ENCODE results near the gene NPHP4. TPM values are rescaled to one million over a fixed set of nuclear protein-coding genes. Genes with fewer than 3 reads are reported as not detected.

The NPHP4 gene
- total RNA-seq, 4 donors from 2014 or later, result 6.7 to 19.9 (median 10.5) TPM

DNA sequence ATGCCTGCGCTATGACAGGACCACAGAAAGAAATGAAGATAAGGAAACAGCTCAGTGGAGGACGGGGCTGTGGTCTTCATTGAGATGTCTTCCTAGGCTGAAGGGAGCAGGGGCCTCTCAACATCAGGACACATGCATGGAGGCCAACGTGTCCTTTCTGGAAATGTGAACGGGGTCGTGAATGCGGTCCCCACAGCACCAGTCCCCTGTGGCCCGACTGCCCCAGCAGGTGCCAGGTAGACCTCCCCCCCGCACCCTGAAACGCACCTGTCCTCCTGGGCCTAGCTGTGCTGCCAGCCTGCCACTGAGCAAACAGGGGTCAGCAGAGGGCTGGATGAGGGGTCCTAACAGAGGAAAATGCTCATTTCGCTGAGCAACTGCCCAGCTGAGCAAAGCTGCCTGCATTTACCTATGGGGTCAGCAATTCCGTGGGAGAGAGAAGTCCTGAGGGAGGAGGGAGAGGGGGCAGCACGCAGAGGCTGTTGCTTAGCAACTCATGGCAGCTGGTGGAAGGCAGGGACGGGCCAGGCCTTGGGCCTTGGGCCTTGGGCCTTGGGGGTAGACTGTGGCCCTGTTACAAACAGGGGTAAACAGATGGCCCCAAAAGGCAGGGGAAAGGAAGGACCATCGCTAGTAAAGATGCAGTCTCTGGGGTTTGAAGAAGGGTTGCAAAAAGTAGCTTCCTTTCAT is 77.4 kb downstream of the NPHP4 start:
- WGBS, 2 donors (ENCODE audit: low coverage in 1 of 2), result 89 to 93% methylated on average over 4 to 14 of the region's 14 CpGs
- TF ChIP-seq, protein P1, sequence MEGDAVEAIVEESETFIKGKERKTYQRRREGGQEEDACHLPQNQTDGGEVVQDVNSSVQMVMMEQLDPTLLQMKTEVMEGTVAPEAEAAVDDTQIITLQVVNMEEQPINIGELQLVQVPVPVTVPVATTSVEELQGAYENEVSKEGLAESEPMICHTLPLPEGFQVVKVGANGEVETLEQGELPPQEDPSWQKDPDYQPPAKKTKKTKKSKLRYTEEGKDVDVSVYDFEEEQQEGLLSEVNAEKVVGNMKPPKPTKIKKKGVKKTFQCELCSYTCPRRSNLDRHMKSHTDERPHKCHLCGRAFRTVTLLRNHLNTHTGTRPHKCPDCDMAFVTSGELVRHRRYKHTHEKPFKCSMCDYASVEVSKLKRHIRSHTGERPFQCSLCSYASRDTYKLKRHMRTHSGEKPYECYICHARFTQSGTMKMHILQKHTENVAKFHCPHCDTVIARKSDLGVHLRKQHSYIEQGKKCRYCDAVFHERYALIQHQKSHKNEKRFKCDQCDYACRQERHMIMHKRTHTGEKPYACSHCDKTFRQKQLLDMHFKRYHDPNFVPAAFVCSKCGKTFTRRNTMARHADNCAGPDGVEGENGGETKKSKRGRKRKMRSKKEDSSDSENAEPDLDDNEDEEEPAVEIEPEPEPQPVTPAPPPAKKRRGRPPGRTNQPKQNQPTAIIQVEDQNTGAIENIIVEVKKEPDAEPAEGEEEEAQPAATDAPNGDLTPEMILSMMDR (IDR thresholded peaks at IDR 0.05), result no peak
- no peak for TF ChIP-seq POLR2AphosphoS5 (IDR thresholded peaks at IDR 0.05)
- TF ChIP-seq EP300 (IDR thresholded peaks at IDR 0.05; ENCODE audit: low read depth), result no peak
- no peak for TF ChIP-seq POLR2A (IDR thresholded peaks at IDR 0.05)
- no peak for DNase-seq
- Histone ChIP-seq H3K36me3 (no peaks in the 10 kb centered on the region), H3K27ac (no peak overlapping the region), H3K27me3 (no peaks in the 10 kb centered on the region), H3K4me1 (no peaks in the 10 kb centered on the region), H3K9me3 (no peaks in the 10 kb centered on the region), H3K4me3 (no peak overlapping the region)
- intact Hi-C loops (cut with DNase I; ENCODE audit: low total_unique reads) (no loop called here), in situ Hi-C loops (cut with MboI; ENCODE audit: low pct_ligation_motif_present in 1 of 4, low pct_unique_long_range_greater_than_20kb in 1 of 4, low sequenced_read_pairs in 3 of 4) (no loop called here)

DNA sequence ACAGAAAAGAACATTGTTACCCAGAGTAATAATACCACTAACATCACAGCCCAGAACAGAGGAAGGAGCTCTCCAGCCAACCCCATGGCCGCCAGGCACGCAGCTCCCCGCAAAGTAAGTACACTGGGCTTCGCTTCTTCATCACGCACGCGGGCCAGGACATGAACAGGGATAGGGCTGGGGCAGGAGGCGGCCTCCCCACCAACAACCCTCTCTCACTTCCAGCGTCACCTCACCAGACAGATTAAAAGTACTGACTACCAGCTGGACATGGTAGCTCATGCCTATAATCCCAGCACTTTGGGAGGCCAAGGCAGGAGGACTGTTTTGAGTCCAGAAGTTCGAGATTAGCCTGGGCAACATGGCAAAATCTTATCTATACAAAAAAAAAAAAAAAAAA is 78.3 kb downstream of the NPHP4 start:
- no peak overlapping the region for H3K4me3 ChIP-seq
- H3K9me3 ChIP-seq, result no peaks in the 10 kb centered on the region
- no peak for DNase-seq
- no peaks in the 10 kb centered on the region for H3K36me3 ChIP-seq
- WGBS, 2 donors (ENCODE audit: low coverage in 1 of 2), result 96% methylated on average over 10 of the region's 10 CpGs; no CpG with 5 or more reads in 1 of the 2 donors
- intact Hi-C loops (cut with DNase I; ENCODE audit: low total_unique reads) (no loop called here), in situ Hi-C loops (cut with MboI; ENCODE audit: low pct_ligation_motif_present in 1 of 4, low pct_unique_long_range_greater_than_20kb in 1 of 4, low sequenced_read_pairs in 3 of 4) (no loop called here)
- H3K27me3 ChIP-seq, result no peaks in the 10 kb centered on the region
- no peak overlapping the region for H3K27ac ChIP-seq
- TF ChIP-seq POLR2A (IDR thresholded peaks at IDR 0.05) (no peak), EP300 (IDR thresholded peaks at IDR 0.05; ENCODE audit: low read depth) (no peak), POLR2AphosphoS5 (IDR thresholded peaks at IDR 0.05) (no peak)
- TF ChIP-seq, protein P1 (IDR thresholded peaks at IDR 0.05), result no peak
- H3K4me1 ChIP-seq, result no peaks in the 10 kb centered on the region

DNA sequence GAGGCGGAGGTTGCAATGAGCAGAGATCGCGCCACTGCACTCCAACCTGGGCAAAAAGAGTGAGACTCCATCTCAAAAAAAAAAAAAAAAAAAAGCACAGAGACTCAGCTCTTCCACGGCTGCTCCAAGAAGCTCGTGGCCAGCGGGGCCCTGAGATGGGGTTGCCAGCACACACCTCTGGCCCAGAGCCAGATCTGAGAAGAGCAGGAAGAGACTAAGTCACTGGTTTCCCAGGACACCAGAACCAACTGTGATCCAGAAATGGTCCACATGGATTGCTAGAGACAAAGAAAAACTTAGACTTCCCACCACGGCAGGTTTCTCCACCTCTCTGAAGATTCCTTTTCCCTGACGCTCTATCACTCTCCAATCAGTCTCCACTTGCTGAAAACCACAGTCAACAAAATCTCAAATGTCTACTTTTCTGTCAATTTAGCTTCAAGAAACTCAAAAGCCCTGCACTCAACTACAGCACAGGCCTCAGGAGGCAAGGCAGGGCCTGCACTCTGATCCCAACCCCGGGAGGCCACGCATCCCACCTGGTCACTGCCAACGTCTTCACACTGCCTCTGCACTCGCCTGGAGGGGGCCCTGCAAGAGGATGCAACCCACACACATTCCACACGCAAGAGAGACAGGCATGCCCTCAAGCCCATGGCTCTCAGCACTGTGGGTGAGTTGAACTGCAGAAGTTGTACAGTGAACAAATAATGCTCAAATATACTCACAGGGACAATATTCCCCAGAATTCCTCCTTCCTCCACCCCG is 79.0 kb downstream of the NPHP4 start:
- intact Hi-C loops (cut with DNase I; ENCODE audit: low total_unique reads), result no loop called here
- TF ChIP-seq, protein P1 (IDR thresholded peaks at IDR 0.05), result no peak
- TF ChIP-seq POLR2AphosphoS5 (IDR thresholded peaks at IDR 0.05) (no peak), EP300 (IDR thresholded peaks at IDR 0.05; ENCODE audit: low read depth) (no peak), POLR2A (IDR thresholded peaks at IDR 0.05) (no peak)
- Histone ChIP-seq H3K36me3 (no peaks in the 10 kb centered on the region), H3K27ac (no peak overlapping the region), H3K27me3 (no peaks in the 10 kb centered on the region), H3K9me3 (no peaks in the 10 kb centered on the region), H3K4me1 (no peaks in the 10 kb centered on the region), H3K4me3 (no peak overlapping the region)
- in situ Hi-C loops (cut with MboI; ENCODE audit: low pct_ligation_motif_present in 1 of 4, low pct_unique_long_range_greater_than_20kb in 1 of 4, low sequenced_read_pairs in 3 of 4), result no loop called here
- 89 to 92% methylated on average over 5 to 14 of the region's 14 CpGs for WGBS, 2 donors (ENCODE audit: low coverage in 1 of 2)
- DNase-seq, result no peak

DNA sequence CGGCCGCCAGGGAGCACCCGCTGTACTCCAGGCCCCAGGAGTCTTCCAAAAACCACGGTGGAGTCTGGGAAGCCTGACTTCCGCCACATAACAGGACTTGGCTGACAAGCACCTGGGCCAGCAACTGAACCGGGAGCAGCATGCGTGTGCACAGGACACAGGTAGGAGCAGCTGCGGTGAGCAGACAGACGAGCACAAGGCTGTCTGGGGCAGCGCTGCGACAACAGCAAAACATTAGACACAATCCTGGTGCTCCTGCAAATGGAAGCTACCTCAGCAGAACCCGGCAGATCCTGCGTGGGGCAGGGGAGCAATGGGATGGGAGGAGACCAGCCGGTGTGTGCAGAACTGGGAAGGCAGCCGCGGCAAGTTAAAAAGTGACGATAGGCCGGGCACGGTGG is 80.4 kb downstream of the NPHP4 start:
- in situ Hi-C loops (cut with MboI; ENCODE audit: low pct_ligation_motif_present in 1 of 4, low pct_unique_long_range_greater_than_20kb in 1 of 4, low sequenced_read_pairs in 3 of 4), result no loop called here
- DNase-seq, result no peak

More for the DNA sequence above, 80.4 kb downstream of the NPHP4 start:
- no peak overlapping the region for H3K27ac ChIP-seq
- 94 to 100% methylated on average over 1 to 19 of the region's 19 CpGs for WGBS, 2 donors (ENCODE audit: low coverage in 1 of 2)
- no peaks in the 10 kb centered on the region for H3K36me3 ChIP-seq
- H3K27me3 ChIP-seq, result no peaks in the 10 kb centered on the region
- intact Hi-C loops (cut with DNase I; ENCODE audit: low total_unique reads), result no loop called here
- H3K4me1 ChIP-seq, result no peaks in the 10 kb centered on the region
- TF ChIP-seq POLR2AphosphoS5 (IDR thresholded peaks at IDR 0.05) (no peak), EP300 (IDR thresholded peaks at IDR 0.05; ENCODE audit: low read depth) (no peak), POLR2A (IDR thresholded peaks at IDR 0.05) (no peak)
- TF ChIP-seq, protein P1 (IDR thresholded peaks at IDR 0.05), result no peak
- H3K4me3 ChIP-seq, result no peak overlapping the region
- H3K9me3 ChIP-seq, result no peaks in the 10 kb centered on the region

All from transverse colon (tissue), 4 donors.